Testis (tissue), 3 donors: ENCODE measurements around the gene VGLL4. TPM values are rescaled to one million over a fixed set of nuclear protein-coding genes. Genes with fewer than 3 reads are reported as not detected.

Source experiments
- DNase-seq: peaks from one replicate; pipeline ENCODE4 v3.0.0-alpha.2; 2019
- H3K27ac ChIP-seq, 2 donors: fragments of 200-600 bp; sonication (generic); one replicate each; pipeline ENCODE4 v1.5.1; 2019
- H3K27me3 ChIP-seq: fragments of 200-600 bp; sonication (generic); one replicate; pipeline ENCODE4 v1.5.1; 2019
- H3K36me3 ChIP-seq: fragments of 200-600 bp; sonication (generic); one replicate; pipeline ENCODE4 v1.5.1; 2017; ENCODE audit warnings: low read depth; ENCODE audit errors: missing control alignments
- H3K4me1 ChIP-seq: fragments of 200-600 bp; sonication (generic); one replicate; pipeline ENCODE4 v1.5.1; 2019
- H3K4me3 ChIP-seq, 2 donors: fragments of 200-600 bp; sonication (generic); one replicate each; pipeline ENCODE4 v1.5.1; 2017 to 2019
- H3K9me3 ChIP-seq: fragments of 200-600 bp; sonication (generic); one replicate; pipeline ENCODE4 v1.5.1; 2017
- CTCF ChIP-seq, 3 experiments: fragments of 450-650 bp in 2 of 3; fragments of 200-600 bp in 1 of 3; sonication (generic) in 1 of 3; IDR thresholded peaks; one replicate each; pipeline ENCODE4 v1.5.1; 2016 to 2019; ENCODE audit warnings: antibody characterized with exemption in 3 of 3, mild to moderate bottlenecking in 2 of 3, moderate library complexity in 1 of 3
- POLR2A ChIP-seq: fragments of 450-650 bp; IDR thresholded peaks from one replicate; pipeline ENCODE4 v1.6.1; 2017; ENCODE audit warnings: antibody characterized with exemption, mild to moderate bottlenecking, moderate library complexity
- WGBS, 2 donors: methylation state at CpG; one replicate each; pipeline ENCODE4 v1.1.5; 2018; 5-methylcytosine and 5-hydroxymethylcytosine counted together
- intact Hi-C: fragments of 100-400 bp; cut with DNase I; formaldehyde crosslinking; loops from one replicate; pipeline ENCODE4 v1.15.1; 2023; ENCODE audit warnings: low total_unique reads
- polyA plus RNA-seq: library from polyadenylated mRNA; stranded (reverse); fragments of 350-450 nt; fragmentation: Illumina TruSeq; extraction: RNeasy Lipid Tissue Mini Kit (QIAGEN cat#74804); gene quantifications from one replicate; pipeline ENCODE4 v1.2.3, GENCODE V29; 2014; ENCODE audit warnings: low read depth, low replicate concordance; ENCODE audit not compliant: insufficient read depth
- total RNA-seq, 2 donors: library from RNA; depleted of rRNA; stranded (reverse); fragments of >200 nt; gene quantifications; one replicate each; pipeline ENCODE4 v1.2.3, GENCODE V29; 2016

Gene VGLL4
- total and polyA plus RNA-seq, 3 donors from 2014 or later, result 72.9 to 209 (median 169) TPM

DNA sequence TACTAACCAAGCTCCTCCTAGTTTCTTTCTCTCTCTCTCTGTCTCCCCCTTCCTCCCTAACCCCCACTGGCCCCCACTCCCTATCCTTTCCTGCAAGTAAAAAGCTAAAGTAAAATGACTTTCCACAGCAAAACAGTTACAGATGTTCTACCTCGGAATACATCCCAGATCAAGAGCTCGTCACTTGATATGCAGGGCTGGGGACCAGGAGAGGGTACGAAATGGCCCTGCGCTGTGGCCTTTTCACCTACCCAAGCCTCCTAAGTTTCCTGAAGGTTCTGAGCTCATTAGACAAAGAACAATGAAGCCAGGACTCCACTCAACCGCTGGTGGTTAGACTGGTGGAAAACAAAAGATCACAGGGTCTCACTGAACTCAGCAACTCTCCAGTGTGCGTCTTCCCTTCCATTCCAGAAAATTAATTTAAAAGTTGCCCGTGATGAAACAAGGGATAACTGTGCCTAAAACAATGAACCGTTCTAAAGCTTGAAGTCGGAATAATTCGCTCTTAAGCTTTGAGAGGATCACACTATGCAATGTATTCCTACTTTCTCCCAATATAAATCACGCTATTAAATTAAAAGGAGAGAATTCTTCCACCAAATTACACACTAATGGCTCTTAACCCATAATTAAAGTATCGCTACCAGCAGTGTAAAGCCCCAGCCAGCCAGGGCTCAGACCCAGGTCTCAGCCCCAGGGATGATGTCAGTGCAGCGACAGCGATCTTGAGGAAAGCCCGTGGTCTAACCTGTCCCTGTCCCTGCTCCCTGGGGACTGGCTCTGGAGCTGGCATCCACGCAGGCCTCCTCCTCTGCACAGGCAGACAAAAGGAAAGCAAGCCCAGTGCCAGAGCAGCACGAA is 5.0 kb downstream of the VGLL4 start:
- Histone ChIP-seq H3K36me3 (no peaks in the 10 kb centered on the region), H3K4me1 (peaks cover 73% of the 10 kb centered on the region), H3K9me3 (no peaks in the 10 kb centered on the region), H3K27ac (peak overlapping the region; percentile 81 to 95), H3K27me3 (no peaks in the 10 kb centered on the region), H3K4me3 (no peak overlapping the region)
- intact Hi-C loops, result no loop called here
- DNase-seq, result peak; percentile 54
- no peak for TF ChIP-seq POLR2A
- TF ChIP-seq CTCF (IDR thresholded peaks at IDR 0.05), result no peak
- WGBS, 2 donors, result 36 to 54% methylated on average over 13 to 17 of the region's 17 CpGs

GRCh38 chr3:11637901-11638458 is 5.7 kb downstream of the VGLL4 start:
- H3K27me3 ChIP-seq, result no peaks in the 10 kb centered on the region
- peaks cover 80% of the 10 kb centered on the region for H3K4me1 ChIP-seq
- WGBS, 2 donors, result 27 to 40% methylated on average over 11 of the region's 11 CpGs
- intact Hi-C loops, result no loop called here
- H3K36me3 ChIP-seq, result no peaks in the 10 kb centered on the region
- peak overlapping the region; percentile 81 to 95 for H3K27ac ChIP-seq
- no peak for TF ChIP-seq CTCF (IDR thresholded peaks at IDR 0.05)
- TF ChIP-seq POLR2A, result no peak
- peak; percentile 53 for DNase-seq
- no peaks in the 10 kb centered on the region for H3K9me3 ChIP-seq
- no peak overlapping the region for H3K4me3 ChIP-seq

DNA sequence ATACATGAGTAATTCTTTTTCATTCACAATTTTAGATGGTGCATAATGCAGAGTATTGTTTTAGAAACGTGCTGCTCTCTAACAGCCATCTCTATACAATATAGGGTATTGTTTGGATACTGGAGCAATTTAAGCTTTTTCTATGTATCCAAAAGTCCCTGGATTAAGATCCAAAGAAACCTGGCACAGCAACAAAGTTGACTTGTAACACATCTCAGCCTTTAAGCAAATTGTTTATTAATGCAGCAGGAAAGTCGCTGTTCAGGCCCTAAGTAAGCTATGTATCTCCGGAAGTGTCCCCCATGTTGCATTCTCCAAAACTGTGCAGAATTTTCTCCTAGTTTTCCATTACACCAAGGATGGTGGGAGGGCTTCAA is 7.3 kb downstream of the VGLL4 start:
- WGBS, 2 donors, result 37 to 39% methylated on average over 3 of the region's 3 CpGs
- Histone ChIP-seq H3K4me3 (no peak overlapping the region), H3K36me3 (no peaks in the 10 kb centered on the region), H3K27ac (peak overlapping the region; percentile 15 to 81), H3K4me1 (peaks cover 95% of the 10 kb centered on the region), H3K9me3 (no peaks in the 10 kb centered on the region), H3K27me3 (no peaks in the 10 kb centered on the region)
- intact Hi-C loops, result no loop called here
- TF ChIP-seq CTCF (IDR thresholded peaks at IDR 0.05), result no peak
- TF ChIP-seq POLR2A, result no peak
- no peak for DNase-seq

GRCh38 chr3:11635680-11636393 is 7.9 kb downstream of the VGLL4 start:
- Histone ChIP-seq H3K9me3 (no peaks in the 10 kb centered on the region), H3K27me3 (no peaks in the 10 kb centered on the region), H3K4me1 (peaks cover 91% of the 10 kb centered on the region), H3K36me3 (no peaks in the 10 kb centered on the region), H3K4me3 (no peak overlapping the region), H3K27ac (peak overlapping the region in 1 of 2 donors; percentile 81)
- no peak for TF ChIP-seq POLR2A
- TF ChIP-seq CTCF (IDR thresholded peaks at IDR 0.05), result no peak
- WGBS, 2 donors, result 31 to 45% methylated on average over 7 of the region's 7 CpGs
- intact Hi-C loops, result no loop called here
- no peak for DNase-seq
